ENCODE results near the gene C3.
"Not testable (repeated sequence)": the region's sequence is repeated elsewhere in the genome, so short reads cannot be mapped to it uniquely, and the experiment has no call there.

C3 gene

GRCh38 chr19:6713773-6714692 lies 6.4 kb downstream of the C3 start:
- in situ Hi-C loops (cut with MboI; ENCODE audit: low sequenced_read_pairs), result no loop called here

- in situ Hi-C loops (cut with MboI; ENCODE audit: low sequenced_read_pairs), result no loop called here
Measured at GRCh38 chr19:6712692-6713670, 7.5 kb downstream of the C3 start.

GRCh38 chr19:6712231-6712630 lies 8.2 kb downstream of the C3 start:
- in situ Hi-C loops (cut with MboI; ENCODE audit: low sequenced_read_pairs), result no loop called here

- in situ Hi-C loops (cut with MboI; ENCODE audit: low sequenced_read_pairs), result no loop called here
Measured at GRCh38 chr19:6711605-6712004, 8.8 kb downstream of the C3 start.

DNA sequence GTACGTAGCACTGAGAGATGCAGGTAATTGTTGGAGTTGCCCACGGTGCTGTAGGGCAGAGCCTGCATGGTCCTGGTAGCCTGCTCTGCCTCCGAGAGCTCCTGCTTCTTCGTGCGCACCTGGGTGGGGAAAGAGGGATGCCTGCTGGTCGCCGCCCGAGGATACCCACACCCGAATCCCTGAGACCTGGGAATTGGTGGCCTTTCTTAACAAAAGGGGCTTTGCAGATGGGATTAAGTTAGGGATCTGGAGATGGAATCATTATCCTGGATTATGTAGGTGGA lies 9.4 kb downstream of the C3 start:
- in situ Hi-C loops (cut with MboI; ENCODE audit: low sequenced_read_pairs), result no loop called here

DNA sequence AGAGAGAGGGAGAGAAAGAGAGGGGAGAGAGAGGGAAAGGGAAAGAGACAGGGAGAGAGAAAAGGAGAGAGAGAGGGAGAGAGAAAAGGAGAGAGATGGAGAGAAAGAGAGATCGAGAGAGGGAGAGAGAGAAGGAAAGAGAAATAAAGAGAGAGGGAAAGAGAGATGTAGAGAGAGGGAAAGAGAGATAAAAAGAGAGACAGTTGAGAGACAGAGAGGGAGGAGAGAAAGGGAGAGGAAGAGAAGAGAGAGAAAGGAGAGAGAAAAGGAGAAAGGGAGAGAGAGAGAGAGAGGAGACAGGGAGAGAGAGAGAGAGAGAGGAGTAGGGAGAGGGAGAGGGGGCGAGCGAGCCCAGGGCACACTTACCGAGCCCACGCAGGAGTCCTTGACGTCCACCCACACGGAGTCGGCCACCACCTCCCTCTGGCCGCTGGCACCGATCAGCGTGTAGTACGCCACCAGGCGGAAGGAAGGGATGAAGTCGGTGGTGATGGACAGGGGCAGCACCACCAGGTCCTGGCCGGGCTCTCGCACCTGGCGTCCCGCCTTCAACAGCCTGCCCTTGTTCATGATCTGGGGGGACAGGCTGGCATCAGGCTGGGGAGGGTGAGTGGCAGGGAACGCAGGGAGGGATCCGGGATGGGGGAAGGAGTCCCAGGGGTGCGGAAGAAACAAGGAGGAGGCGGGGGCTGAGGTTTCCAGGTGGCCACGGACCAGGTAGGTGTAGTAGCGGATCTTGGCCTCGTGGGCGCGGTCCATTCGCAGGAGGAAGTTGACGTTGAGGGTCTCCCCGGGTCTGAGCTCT lies 10.0 kb downstream of the C3 start:
- in situ Hi-C loops (cut with MboI; ENCODE audit: low sequenced_read_pairs), result no loop called here

- in situ Hi-C loops (cut with MboI; ENCODE audit: low sequenced_read_pairs), result no loop called here
Measured at GRCh38 chr19:6709549-6709948, 10.9 kb downstream of the C3 start.

- in situ Hi-C loops (cut with MboI; ENCODE audit: low sequenced_read_pairs), result not testable (repeated sequence)
Measured at GRCh38 chr19:6708913-6709312, 11.5 kb downstream of the C3 start.

DNA sequence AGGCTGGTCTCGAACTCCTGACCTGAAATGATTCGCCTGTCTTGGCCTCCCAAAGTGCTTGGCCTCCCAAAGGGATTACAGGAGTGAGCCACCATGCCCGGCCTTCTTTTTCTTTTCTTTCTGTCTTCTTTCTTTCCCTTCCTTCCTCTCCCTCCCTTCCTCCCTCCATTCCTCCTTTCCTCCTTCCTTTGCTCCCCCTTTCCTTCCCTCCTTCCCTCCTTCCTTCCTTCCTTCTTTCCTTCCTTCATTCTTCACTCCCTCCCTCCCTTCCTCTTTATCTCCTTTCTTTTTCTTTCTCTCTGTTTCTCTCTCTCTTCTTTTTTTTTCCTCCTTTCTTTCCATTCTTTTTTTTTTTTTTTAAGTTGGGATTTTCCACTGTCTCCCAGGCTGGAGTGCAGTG lies 12.1 kb downstream of the C3 start:
- in situ Hi-C loops (cut with MboI; ENCODE audit: low sequenced_read_pairs), result no loop called here

DNA sequence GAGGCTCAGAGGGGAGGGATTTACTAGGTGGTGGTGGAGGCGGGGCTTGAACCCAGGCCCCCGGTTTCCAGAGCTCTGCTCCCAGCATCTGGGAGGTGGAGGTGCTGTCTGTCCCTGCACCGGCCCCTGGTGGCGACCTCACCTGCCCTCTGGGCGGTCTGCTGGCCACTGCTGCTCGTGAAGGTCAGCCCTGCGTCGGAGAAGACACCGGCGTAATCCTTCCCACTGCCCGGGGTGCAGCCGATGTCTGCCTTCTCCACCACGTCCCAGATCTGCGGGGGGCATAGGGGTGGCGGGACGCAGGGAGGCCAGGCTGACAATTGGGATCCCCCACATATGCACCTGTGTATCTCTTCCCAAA lies 12.8 kb downstream of the C3 start:
- in situ Hi-C loops (cut with MboI; ENCODE audit: low sequenced_read_pairs), result no loop called here

DNA sequence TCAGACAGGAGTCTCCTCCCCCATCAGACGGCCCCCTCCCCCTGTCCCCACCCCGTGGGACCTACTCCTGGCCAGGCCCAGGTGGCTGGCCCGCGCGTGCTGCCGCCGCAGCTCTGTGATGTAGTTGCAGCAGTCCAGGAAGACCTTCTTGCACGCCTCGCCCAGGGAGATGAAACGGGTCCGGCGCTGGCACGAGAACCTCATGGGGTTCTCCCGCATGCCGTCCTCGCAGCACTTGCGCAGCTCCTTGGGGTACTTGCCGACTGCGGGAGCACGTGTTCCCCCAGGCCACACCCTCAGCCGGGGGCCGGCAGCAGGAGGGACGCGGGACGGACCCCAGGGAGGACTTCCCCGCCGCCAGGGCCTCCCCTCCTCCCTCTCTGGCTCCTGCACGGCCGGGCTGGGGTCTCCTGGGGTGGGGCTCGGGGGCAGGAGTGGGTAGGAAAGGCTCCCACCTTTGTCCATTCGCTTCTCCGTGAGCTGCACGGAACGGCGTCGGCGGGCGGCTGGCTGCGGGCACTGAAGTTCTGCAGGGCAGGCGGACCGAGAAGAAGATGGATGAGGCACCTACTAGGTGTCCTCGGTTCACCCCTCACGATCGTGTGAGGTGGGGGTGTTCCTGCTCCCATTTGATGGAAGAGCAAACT lies 13.3 kb downstream of the C3 start:
- in situ Hi-C loops (cut with MboI; ENCODE audit: low sequenced_read_pairs), result no loop called here

DNA sequence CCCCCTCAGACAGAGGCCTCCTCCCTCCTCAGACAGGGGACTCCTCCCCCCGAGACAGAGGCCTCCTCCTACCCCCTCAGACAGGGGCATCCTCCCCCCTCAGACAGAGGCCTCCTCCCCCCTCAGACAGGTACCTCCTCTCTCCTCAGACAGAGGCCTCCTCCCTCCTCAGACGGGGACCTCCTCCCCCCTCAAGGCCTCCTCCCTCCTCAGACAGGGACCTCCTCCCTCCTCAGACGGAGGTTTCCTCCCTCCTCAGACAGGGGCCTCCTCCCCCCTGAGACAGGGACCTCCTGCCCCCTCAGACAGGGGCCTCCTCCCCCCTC lies 13.9 kb downstream of the C3 start:
- in situ Hi-C loops (cut with MboI; ENCODE audit: low sequenced_read_pairs), result no loop called here

- in situ Hi-C loops (cut with MboI; ENCODE audit: low sequenced_read_pairs), result no loop called here
Measured at GRCh38 chr19:6705931-6706632, 14.4 kb downstream of the C3 start.

GRCh38 chr19:6700586-6701316 lies 19.7 kb downstream of the C3 start:
- in situ Hi-C loops (cut with MboI; ENCODE audit: low sequenced_read_pairs), result no loop called here

GRCh38 chr19:6699935-6700334 lies 20.5 kb downstream of the C3 start:
- in situ Hi-C loops (cut with MboI; ENCODE audit: low sequenced_read_pairs), result no loop called here

- in situ Hi-C loops (cut with MboI; ENCODE audit: low sequenced_read_pairs), result no loop called here
Measured at GRCh38 chr19:6697291-6697690, 23.2 kb downstream of the C3 start.

DNA sequence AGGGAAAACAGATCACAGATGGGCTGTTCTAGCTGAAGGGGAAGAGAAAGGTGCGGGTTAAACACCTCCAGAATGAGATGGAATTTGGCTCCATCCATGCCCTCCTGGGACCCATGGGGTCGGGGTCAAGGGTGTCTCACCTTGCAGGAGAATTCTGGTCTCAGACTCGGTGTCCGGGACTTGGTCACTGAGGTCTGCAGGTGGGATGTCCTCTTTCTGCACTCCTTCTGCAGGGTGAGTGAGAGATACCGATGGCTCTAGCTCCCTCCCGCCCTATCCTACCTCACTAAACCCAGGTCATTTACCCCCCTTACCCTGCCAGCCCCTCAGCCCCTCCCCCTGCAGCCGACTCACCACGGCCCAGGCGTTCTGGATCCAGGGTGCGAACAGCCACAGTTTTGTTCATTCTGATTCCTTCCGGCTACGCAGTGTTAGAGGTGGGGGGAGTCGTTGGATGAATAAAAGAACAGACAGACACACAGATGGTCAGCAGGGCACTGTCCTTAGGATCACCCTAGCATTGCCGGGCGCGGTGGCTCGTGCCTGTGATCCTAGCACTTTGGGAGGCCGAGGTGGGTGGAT lies 24.1 kb downstream of the C3 start:
- in situ Hi-C loops (cut with MboI; ENCODE audit: low sequenced_read_pairs), result no loop called here

DNA sequence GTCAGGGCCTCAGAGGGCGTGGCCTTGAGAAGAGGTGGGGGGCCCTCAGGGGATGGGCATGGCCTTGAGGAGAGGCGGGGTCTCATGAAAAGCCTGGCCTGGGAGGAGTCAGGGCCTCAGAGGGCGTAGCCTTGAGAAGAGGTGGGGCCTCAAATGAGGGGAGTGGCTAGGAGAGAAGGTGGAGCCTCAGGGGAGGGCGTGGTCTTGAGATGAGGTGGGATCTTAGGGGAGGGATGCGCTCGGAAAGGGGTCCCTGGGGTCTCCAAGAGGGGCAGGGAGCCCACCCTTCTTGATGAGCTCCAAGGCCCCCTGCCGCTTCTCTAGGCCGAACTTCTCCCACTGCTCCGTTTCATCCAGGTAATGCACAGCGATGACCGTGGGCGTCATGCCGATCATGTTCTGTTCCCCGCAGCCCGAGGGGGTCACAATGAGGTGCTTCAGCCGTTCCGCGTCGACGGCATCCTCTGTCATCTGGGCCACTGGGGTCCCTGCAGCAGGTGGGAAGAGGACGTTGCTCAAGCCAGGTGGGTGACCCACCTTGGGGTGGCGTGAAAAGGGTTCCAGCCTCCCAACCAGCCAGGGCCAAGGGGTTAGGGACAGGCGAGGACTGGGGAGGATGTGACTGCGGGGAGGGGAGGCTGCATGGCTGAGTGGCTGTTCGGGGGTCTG lies 26.2 kb downstream of the C3 start:
- in situ Hi-C loops (cut with MboI; ENCODE audit: low sequenced_read_pairs), result no loop called here

DNA sequence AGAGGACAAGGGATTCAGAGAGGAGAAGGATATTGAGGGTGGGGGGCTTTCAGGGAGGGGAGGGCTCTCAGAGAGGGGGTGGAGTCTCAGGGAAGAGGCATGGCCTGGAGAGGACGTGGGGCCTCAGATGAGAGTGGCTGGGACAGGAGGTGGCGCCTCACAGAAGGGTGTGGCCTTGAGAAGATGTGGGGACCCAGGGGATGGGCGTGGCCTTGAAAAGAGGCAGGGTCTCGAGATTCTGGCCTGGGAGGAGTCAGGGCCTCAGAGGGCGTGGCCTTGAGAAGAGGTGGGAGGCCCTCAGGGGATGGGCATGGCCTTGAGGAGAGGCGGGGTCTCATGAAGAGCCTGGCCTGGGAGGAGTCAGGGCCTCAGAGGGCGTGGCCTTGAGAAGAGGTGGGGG lies 26.8 kb downstream of the C3 start:
- in situ Hi-C loops (cut with MboI; ENCODE audit: low sequenced_read_pairs), result no loop called here
